ENCODE results near the gene SEMA4A. TPM values are rescaled to one million over a fixed set of nuclear protein-coding genes. Genes with fewer than 3 reads are reported as not detected.
"Not testable (repeated sequence)": the region's sequence is repeated elsewhere in the genome, so short reads cannot be mapped to it uniquely, and the experiment has no call there.

The SEMA4A gene
- total RNA-seq, 4 donors from 2014 or later: 1.8 to 4.6 (median 3.5) TPM

DNA sequence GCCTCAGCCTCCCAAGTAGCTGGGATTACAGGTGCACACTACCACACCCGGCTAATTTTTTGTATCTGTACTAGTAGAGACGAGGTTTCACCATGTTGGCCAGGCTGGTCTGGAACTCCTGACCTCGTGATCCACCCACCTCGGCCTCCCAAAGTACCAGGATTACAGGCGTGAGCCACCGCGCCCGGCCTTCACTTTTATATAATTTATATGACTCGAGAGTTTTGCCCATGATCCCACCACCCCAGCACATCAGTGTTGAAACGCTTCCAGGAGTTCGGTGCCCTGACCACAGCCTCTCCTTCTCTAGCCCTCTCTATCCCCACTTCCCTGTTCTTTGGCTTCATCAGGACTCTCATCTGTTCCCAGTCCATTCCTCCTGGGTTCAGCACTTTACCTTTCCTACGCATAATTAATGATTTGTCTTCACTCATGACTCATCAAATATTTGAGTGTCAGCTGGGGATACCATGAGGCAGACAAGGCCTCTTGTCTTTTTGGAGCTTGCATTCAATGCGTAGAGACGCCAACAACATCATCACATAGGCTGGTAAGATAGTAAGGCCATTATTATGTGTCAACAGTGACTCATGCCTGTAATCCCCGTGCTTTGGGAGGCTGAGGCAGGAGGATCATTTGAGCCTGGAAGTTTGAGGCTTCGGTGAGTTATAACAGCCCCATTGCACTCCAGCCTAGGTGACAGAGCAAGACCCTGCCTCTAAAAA lies 60.8 kb downstream of the SEMA4A start:
- H3K4me3 ChIP-seq: peak overlapping the region; percentile 65 to 73 (median 71)
- H3K4me1 ChIP-seq: peaks cover 0 to 44% (median 14%) of the 10 kb centered on the region in 4 donors
- H3K36me3 ChIP-seq: peaks cover 0 to 28% (median 0%) of the 10 kb centered on the region in 3 donors
- TF ChIP-seq, protein P1, sequence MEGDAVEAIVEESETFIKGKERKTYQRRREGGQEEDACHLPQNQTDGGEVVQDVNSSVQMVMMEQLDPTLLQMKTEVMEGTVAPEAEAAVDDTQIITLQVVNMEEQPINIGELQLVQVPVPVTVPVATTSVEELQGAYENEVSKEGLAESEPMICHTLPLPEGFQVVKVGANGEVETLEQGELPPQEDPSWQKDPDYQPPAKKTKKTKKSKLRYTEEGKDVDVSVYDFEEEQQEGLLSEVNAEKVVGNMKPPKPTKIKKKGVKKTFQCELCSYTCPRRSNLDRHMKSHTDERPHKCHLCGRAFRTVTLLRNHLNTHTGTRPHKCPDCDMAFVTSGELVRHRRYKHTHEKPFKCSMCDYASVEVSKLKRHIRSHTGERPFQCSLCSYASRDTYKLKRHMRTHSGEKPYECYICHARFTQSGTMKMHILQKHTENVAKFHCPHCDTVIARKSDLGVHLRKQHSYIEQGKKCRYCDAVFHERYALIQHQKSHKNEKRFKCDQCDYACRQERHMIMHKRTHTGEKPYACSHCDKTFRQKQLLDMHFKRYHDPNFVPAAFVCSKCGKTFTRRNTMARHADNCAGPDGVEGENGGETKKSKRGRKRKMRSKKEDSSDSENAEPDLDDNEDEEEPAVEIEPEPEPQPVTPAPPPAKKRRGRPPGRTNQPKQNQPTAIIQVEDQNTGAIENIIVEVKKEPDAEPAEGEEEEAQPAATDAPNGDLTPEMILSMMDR (IDR thresholded peaks at IDR 0.05): no peak
- TF ChIP-seq EP300 (IDR thresholded peaks at IDR 0.05) (no peak), POLR2A (IDR thresholded peaks at IDR 0.05) (no peak)
- H3K9me3 ChIP-seq: no peaks in the 10 kb centered on the region
- 80 to 83% methylated on average over 16 of the region's 16 CpGs for WGBS, 2 donors
- no peaks in the 10 kb centered on the region for H3K27me3 ChIP-seq
- no peak for DNase-seq (ENCODE audit: low spot score in 2 of 2)
- H3K27ac ChIP-seq: peak overlapping the region; percentile 93 to 99 (median 96)

DNA sequence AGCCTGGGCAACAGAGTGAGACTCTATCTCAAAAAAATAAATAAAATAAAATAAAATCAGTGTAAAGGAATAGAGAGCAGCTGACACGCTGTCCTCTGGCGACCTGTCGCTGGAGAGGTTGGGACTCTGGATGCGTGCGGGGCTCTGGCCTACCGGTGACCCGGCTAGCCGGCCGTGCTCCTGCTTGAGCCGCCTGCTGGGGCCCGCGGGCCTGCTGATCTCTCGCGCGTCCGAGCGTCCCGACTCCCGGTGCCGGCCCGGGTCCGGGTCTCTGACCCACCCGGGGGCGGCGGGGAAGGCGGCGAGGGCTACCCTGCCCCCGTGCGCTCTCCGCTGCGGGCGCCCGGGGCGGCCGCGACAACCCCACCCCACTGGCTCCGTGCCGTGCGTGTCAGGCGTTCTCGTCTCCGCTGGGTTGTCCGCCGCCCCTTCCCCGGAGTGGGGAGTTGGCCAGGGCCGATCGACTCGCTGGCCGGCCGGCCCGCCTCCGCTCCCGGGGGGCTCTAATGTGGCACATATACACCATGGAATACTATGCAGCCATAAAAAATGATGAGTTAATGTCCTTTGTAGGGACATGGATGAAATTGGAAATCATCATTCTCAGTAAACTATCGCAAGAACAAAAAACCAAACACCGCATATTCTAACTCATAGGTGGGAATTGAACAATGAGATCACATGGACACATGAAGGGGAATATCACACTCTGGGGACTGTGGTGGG lies 63.1 kb downstream of the SEMA4A start:
- not testable (repeated sequence) for DNase-seq (ENCODE audit: low spot score in 2 of 2); H3K27ac ChIP-seq; H3K4me3 ChIP-seq; H3K27me3 ChIP-seq; H3K9me3 ChIP-seq
- peaks cover 0 to 25% (median 0%) of the 10 kb centered on the region in 3 donors for H3K36me3 ChIP-seq
- H3K4me1 ChIP-seq: peaks cover 0 to 44% (median 14%) of the 10 kb centered on the region in 4 donors
- WGBS, 2 donors: 94 to 98% methylated on average over 49 to 54 of the region's 55 CpGs

DNA sequence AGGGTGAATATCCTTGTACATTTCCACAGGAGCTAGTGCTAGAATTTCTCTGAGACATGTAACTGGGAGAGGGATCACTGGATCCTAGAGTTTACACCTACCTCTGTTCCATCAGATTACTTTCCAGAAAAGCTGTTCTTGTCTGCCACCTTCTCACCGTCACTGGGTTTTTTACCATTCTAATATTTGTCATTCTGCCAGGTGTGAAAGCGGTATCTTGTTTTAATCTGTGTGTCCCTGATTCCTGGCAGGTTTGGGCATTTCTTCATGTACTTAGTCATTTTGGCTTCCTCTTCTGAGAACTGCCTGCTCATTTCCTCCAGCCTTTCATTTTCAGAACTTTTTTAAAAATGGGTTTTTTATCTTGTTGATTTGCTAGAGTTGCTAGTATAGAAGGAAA lies 64.5 kb downstream of the SEMA4A start:
- H3K27ac ChIP-seq: peak overlapping the region in 1 of 4 donors; percentile 29
- peaks cover 0 to 35% (median 0%) of the 10 kb centered on the region in 3 donors for H3K36me3 ChIP-seq
- no peak for DNase-seq (ENCODE audit: low spot score in 2 of 2)
- WGBS, 2 donors: 56 to 74% methylated on average over 2 of the region's 2 CpGs
- peaks cover 0 to 36% (median 11%) of the 10 kb centered on the region in 4 donors for H3K4me1 ChIP-seq
- H3K9me3 ChIP-seq: no peaks in the 10 kb centered on the region
- H3K4me3 ChIP-seq: no peak overlapping the region
- TF ChIP-seq, protein P1 (IDR thresholded peaks at IDR 0.05): no peak
- TF ChIP-seq EP300 (IDR thresholded peaks at IDR 0.05) (peak in 1 of 2 donors; percentile 57), POLR2A (IDR thresholded peaks at IDR 0.05) (no peak)
- H3K27me3 ChIP-seq: no peaks in the 10 kb centered on the region

DNA sequence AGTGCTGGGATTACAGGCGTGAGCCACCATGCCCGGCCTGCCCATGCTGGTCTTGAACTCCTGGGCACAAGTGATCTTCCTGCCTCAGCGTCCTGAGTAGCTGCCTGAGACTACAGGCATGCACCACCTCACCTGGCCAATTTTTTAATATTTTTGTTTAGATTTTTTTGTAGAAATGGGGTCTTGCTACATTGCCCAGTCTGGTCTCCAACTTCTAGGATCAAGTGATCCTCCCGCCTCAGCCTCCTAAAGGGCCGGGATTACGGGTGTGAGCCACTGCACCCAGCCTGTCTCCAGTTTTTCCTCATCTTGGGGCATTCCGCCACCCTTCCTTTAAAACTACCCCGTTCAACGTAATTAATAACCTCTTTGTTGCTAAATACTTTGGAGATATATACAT lies 66.8 kb downstream of the SEMA4A start:
- TF ChIP-seq, protein P1 (IDR thresholded peaks at IDR 0.05): no peak
- no peak for TF ChIP-seq EP300 (IDR thresholded peaks at IDR 0.05)
- no peak for TF ChIP-seq POLR2A (IDR thresholded peaks at IDR 0.05)

DNA sequence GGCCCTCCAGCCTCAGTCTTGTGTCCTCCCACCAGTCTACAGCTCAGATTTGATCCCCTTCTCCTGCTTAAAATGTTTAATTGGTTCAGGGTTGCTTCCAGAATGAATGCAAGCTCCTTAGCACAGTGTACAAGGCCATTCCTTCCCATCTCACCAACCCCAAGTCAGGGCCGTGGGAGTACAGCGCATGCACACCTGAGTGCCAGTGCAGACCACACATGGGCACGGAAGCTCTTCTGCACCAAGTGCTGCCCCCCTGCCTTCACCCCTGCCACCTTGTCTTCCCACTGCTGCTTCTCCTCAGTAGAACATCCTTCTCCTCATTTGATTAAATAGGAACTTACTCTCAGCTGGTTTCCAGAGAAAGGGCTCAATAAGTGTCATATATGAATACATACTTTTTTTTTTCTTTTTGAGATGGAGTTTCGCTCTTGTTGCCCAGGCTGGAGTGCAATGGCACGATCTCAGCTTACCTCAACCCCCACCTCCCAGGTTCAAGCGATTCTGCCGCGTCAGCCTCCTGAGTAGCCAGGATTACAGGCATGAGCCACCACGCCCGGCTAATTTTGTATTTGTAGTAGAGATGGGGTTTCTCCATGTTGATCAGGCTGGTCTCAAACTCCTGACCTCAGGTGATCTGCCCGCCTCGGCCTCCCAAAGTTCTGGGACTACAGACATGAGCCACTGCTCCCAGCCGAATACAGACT lies 68.8 kb downstream of the SEMA4A start:
- WGBS, 2 donors: 93 to 95% methylated on average over 13 of the region's 13 CpGs
- DNase-seq (ENCODE audit: low spot score in 2 of 2): no peak
- no peaks in the 10 kb centered on the region for H3K27me3 ChIP-seq
- no peak overlapping the region for H3K27ac ChIP-seq
- peaks cover 0 to 22% (median 3%) of the 10 kb centered on the region in 4 donors for H3K4me1 ChIP-seq
- H3K9me3 ChIP-seq: no peaks in the 10 kb centered on the region
- TF ChIP-seq EP300 (IDR thresholded peaks at IDR 0.05) (no peak), POLR2A (IDR thresholded peaks at IDR 0.05) (no peak)
- TF ChIP-seq, protein P1 (IDR thresholded peaks at IDR 0.05): no peak
- H3K36me3 ChIP-seq: peaks cover 0 to 56% (median 3%) of the 10 kb centered on the region in 3 donors
- no peak overlapping the region for H3K4me3 ChIP-seq

More for the DNA sequence above, 66.8 kb downstream of the SEMA4A start:
- no peaks in the 10 kb centered on the region for H3K9me3 ChIP-seq
- DNase-seq (ENCODE audit: low spot score in 2 of 2): no peak
- H3K36me3 ChIP-seq: peaks cover 0 to 47% (median 3%) of the 10 kb centered on the region in 3 donors
- 97 to 98% methylated on average over 9 of the region's 9 CpGs for WGBS, 2 donors
- no peaks in the 10 kb centered on the region for H3K27me3 ChIP-seq
- peaks cover 0 to 22% (median 3%) of the 10 kb centered on the region in 4 donors for H3K4me1 ChIP-seq
- no peak overlapping the region for H3K27ac ChIP-seq
- no peak overlapping the region for H3K4me3 ChIP-seq
